ENCODE data around the gene LHPP. TPM values are rescaled to one million over a fixed set of nuclear protein-coding genes. Genes with fewer than 3 reads are reported as not detected.

The LHPP gene
- total RNA-seq, 2 donors from 2014 or later, result 4.4 to 6.1 TPM

DNA sequence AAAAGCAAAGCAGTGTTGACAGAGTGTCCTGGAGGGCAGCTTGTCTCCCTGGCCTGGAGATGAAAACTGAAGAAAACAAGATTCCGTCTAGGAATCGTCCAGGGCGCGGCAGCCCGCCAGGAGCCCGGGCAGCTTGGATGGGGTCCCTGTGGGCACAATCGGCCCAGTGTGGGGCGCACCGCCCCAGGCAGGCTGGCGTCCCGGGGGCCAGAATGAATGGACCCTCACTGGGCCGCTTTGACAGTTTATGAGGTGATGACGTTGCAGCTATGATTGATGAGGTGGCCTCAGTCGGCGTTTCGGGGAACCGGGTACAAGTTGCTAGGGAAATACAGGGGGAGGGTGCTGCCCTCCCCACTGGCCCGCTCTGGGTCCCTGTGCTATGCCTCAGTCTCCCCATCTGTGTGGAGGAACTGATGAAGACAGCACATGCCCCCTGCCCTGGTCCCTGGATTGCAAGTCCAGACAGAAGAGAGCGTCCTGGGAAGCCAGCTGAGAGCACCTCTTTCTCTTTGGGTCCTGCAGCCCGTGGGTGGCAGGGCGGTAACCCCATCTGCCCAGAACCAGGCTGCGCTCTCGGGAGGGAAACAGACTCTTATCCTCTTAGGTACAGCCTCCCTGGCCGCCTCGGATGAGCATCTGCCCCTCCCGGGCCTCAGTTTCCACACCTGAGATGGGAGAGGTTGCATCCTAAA lies 131.3 kb downstream of the LHPP start:
- Mint-ChIP-seq H3K27me3 (no peaks in the 10 kb centered on the region), H3K9me3 (peaks cover 5% of the 10 kb centered on the region), H3K4me3 (no peak overlapping the region), H3K36me3 (no peaks in the 10 kb centered on the region), H3K4me1 (ENCODE audit: low read depth in 2 of 2) (peaks cover 0 to 2% of the 10 kb centered on the region in 2 donors), H3K27ac (no peak overlapping the region)
- DNase-seq (ENCODE audit: low spot score) (peak; percentile 53), ATAC-seq (no peak)

DNA sequence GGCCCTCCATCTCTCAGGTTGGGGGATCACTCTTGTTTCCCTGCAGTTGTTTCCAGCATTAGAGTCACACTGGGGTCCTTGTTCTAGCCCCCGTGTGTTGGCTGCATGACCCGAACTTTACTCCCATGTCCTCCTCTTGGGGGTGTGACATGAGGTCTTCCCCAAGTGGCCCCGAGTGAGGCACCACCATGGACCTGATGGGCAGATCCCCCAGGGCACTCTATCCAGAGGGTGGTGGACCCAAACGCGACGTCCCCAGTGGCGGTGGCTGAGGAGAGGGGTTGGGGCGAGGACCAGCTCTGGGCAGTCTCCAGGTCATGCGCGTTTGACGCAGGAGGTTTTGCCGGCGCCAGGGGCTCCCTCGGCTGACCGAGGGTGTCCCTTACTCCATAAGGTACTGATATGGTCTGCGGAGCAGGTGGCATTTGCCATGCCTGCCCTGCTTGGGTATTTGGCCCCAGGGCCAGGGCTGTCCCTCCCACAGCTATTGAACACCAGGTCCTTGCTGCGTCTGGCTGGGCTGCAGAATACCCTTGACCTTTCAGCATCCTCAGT lies 131.9 kb downstream of the LHPP start:
- Mint-ChIP-seq H3K27me3 (no peaks in the 10 kb centered on the region), H3K9me3 (peaks cover 5% of the 10 kb centered on the region), H3K4me1 (ENCODE audit: low read depth in 2 of 2) (peaks cover 1 to 4% of the 10 kb centered on the region in 2 donors), H3K4me3 (no peak overlapping the region), H3K27ac (no peak overlapping the region), H3K36me3 (no peaks in the 10 kb centered on the region)
- peak; percentile 59 for DNase-seq (ENCODE audit: low spot score)
- ATAC-seq, result no peak

DNA sequence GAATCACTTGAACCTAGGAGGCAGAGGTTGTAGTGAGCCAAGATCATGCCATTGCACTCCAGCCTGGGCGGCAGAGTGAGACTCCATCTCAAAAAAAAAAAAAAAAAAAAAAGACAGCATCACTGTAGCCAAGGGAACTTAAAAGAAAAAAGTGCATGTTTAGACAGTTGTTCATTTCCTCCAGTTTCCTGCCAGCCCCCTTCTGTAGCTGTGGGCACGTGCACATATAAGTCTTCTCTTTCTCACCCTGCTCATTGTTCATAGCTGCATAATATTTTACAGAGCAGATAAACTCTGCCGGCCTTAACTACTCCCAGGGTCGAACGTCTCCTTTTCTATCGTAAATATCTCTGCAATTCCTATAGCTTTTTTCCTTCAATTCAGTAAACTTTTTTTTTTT lies 132.6 kb downstream of the LHPP start:
- DNase-seq (ENCODE audit: low spot score) (no peak), ATAC-seq (no peak)
- H3K36me3 Mint-ChIP-seq, result no peaks in the 10 kb centered on the region
- no peak overlapping the region for H3K4me3 Mint-ChIP-seq
- peaks cover 5% of the 10 kb centered on the region for H3K9me3 Mint-ChIP-seq
- H3K27ac Mint-ChIP-seq, result no peak overlapping the region
- H3K27me3 Mint-ChIP-seq, result no peaks in the 10 kb centered on the region
- peaks cover 6 to 8% of the 10 kb centered on the region in 2 donors for H3K4me1 Mint-ChIP-seq (ENCODE audit: low read depth in 2 of 2)

DNA sequence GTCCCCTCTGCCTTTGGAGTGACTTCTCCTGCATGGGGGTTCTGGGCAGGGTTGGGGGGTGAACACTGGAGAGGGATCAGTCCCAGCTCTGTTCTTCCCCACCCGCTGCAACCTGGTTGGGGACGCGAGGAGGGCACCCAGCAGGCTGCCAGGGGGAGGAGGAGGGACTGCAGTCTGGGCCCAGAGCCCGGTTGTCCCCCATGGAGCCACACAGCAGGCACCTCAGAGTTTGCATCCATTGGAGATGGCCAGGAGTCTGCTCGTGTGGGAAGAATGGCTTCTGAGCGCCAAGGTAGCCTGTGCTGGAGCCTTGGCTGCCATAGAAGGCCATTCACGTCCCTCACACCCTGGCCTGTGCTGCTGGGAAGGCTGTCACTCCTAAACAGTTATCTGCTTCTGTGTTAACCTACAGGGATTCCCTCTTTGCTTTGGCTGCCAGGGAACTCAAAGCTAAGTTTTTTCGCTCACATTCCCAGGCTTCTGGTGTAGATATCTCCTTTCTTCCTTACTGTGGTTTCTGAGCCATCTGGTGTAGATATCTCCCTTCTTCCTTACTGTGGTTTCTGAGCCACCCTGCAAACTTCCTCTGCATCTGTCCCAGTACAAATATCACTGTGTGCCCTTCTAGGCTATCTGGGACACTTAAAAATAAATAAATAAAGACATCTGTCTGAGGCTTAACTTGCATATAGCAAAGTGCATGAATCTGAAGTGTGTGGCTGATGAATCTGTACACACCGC lies 133.7 kb downstream of the LHPP start:
- Mint-ChIP-seq H3K4me1 (ENCODE audit: low read depth in 2 of 2) (peaks cover 6 to 8% of the 10 kb centered on the region in 2 donors), H3K4me3 (no peak overlapping the region), H3K36me3 (no peaks in the 10 kb centered on the region), H3K9me3 (peaks cover 5% of the 10 kb centered on the region), H3K27me3 (no peaks in the 10 kb centered on the region), H3K27ac (peak overlapping the region in 1 of 2 donors; percentile 65)
- no peak for ATAC-seq
- peak; percentile 54 for DNase-seq (ENCODE audit: low spot score)

DNA sequence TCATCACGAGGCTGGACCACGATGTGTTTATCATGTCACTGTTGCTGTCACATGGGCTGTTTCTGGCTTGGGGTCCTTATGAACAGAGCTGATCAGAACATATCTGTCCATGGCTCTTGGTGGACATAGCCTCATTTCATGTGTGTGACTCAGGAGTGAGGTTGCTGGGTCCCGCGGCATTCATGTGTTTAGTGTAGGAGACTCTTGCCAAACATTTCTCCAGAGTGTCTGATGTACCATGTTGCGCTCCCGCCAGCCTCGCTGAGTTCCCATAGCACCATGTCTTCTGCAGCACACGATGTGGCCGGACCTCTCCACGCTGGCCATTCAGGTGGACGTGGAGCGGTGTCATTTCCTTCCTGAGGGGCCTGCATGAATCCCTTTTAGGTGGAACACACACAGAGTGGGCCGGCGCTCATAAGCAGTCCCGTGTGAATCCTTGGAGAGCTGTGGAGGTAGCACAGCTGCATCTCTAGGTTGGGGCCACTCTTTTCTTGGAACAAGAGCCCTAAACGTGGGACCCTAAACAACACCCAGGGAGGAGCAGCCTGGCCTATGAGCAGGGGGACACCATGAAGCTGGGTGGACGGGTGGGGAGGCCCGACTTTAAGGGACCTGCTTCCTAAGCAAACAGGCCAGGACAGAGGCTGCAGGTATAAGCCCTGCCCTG lies 134.6 kb downstream of the LHPP start:
- Mint-ChIP-seq H3K27me3 (no peaks in the 10 kb centered on the region), H3K36me3 (no peaks in the 10 kb centered on the region), H3K4me3 (no peak overlapping the region), H3K27ac (peak overlapping the region in 1 of 2 donors; percentile 65), H3K9me3 (peaks cover 5% of the 10 kb centered on the region), H3K4me1 (ENCODE audit: low read depth in 2 of 2) (peaks cover 6 to 8% of the 10 kb centered on the region in 2 donors)
- DNase-seq (ENCODE audit: low spot score) (peak; percentile 31), ATAC-seq (no peak)

DNA sequence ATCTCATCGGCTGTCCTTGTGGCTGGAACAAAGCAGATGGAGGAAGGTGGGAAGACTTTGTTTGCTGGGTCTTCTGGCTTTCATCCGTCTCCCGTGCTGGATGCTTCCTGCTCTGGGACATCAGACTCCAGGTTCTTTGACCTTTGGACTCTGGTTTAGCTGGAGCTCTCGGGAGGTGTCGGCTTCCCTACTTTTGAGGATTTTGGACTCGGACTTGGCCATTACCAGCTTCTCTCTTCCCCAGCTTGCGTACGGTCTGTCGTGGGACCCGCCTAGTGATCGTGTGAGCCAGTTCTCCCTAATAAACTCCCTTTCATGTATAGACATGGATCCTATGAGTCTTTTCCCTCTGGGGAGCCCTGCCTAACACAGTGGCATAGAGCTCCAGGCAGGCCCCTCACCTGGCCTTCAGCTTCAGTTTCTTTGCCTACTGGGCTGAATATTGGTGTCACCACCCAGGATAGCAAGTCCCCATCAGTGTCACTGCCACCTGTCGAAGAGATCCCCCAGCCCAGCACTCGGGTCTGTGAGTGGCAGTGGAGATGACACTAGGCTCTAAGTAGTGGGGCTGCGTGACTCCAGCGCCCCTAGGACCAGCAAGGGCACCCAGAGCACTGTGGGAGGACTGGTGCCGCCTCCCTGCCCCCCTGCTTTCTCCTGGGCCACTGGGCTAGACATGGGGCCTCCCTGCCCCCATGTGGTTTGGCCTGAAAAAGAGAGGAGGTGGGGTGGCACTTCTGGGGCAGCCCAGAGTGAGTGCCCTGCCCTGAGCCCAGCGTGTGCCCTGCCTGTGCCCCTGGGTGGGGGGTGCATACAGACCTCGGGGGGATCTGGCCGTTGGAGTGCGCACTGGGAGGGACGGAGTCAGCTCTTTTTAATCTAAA lies 135.6 kb downstream of the LHPP start:
- no peaks in the 10 kb centered on the region for H3K9me3 Mint-ChIP-seq
- ATAC-seq, result no peak

DNA sequence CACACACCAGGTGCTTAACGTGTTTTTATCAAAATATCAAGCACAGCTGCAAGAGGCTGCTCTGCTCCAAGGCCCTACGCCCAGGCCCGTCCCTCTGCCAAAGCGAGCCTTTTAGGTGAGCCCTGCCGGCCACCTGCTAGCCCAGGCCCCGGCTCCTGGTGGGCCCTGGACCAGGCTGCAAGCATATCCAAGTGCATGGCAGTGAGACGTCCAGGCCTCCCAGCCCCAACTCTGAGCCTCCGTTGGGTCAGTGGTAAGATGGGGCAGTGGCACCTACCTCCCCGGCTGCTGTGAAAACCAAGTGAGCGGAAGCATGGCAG lies 136.2 kb downstream of the LHPP start:
- no peaks in the 10 kb centered on the region for H3K9me3 Mint-ChIP-seq
- peaks cover 6 to 8% of the 10 kb centered on the region in 2 donors for H3K4me1 Mint-ChIP-seq (ENCODE audit: low read depth in 2 of 2)
- no peaks in the 10 kb centered on the region for H3K36me3 Mint-ChIP-seq
- peak; percentile 35 for DNase-seq (ENCODE audit: low spot score)
- no peak for ATAC-seq
- H3K4me3 Mint-ChIP-seq, result no peak overlapping the region
- H3K27me3 Mint-ChIP-seq, result no peaks in the 10 kb centered on the region
- no peak overlapping the region for H3K27ac Mint-ChIP-seq

More for the DNA sequence above, 135.6 kb downstream of the LHPP start:
- peak; percentile 48 for DNase-seq (ENCODE audit: low spot score)
- Mint-ChIP-seq H3K27ac (no peak overlapping the region), H3K27me3 (no peaks in the 10 kb centered on the region), H3K4me3 (no peak overlapping the region), H3K4me1 (ENCODE audit: low read depth in 2 of 2) (peaks cover 6 to 8% of the 10 kb centered on the region in 2 donors), H3K36me3 (no peaks in the 10 kb centered on the region)

DNA sequence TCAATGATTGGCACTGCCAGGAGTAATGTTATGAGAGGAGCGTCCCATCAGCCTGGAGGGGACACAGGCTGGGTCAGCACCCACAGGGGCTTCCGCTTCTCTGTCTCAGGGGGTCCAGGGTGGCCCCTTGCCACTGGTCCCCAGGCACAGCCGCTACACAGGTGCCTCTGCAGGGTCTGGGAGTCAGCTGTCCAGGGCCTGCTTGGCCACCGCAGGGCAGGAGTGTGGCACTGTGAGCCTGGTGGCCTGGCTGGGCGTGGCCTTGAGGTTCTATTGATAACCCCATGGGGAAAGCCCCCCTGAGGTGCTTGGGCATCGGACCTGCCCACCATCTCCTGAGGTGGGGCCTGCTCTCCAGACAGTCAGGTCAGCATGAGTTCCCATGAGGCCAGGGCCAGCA lies 136.6 kb downstream of the LHPP start:
- Mint-ChIP-seq H3K4me3 (no peak overlapping the region), H3K27ac (no peak overlapping the region)

DNA sequence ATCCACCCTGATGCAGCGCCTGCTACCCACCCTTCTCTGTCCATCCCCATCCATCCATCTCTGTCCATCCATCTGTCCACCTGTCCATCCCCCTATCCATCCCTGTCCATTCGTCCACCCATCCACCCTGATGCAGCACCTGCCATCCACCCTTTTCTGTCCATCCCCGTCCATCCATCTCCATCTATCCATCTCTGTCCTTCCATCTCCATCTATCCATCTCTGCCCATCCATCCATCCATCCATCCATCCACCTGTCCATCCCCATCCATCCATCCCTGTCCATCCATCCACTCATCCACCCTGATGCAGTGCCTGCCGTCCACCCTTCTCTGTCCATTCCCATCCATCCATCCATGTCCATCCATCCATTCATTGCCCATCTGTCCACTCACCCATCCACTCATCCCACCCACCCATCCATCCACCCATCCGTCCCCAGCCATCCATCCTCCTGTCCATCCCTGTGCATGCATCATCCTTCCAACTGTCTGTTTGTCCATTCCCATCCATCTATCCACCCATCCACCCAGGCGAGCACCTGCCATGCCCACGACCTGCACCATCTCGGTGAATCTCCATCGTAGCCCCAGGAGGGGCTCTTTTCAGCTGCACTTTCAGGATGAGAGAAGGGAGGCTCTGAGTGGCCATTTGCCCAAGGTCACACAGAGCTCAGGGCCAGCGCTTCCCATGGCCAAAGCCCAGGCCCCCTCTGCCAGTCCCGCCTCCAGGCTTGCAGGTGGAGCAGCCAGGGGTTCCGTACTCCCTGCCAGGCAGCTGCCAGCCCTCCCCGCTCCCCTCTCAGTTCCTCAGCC lies 137.4 kb downstream of the LHPP start:
- ATAC-seq, result no peak
- Mint-ChIP-seq H3K4me1 (ENCODE audit: low read depth in 2 of 2) (peaks cover 6 to 8% of the 10 kb centered on the region in 2 donors), H3K27ac (no peak overlapping the region), H3K27me3 (no peaks in the 10 kb centered on the region), H3K36me3 (no peaks in the 10 kb centered on the region), H3K9me3 (no peaks in the 10 kb centered on the region), H3K4me3 (no peak overlapping the region)
- no peak for DNase-seq (ENCODE audit: low spot score)

More for the DNA sequence above, 136.6 kb downstream of the LHPP start:
- ATAC-seq (no peak), DNase-seq (ENCODE audit: low spot score) (peak; percentile 44)
- Mint-ChIP-seq H3K4me1 (ENCODE audit: low read depth in 2 of 2) (peaks cover 6 to 8% of the 10 kb centered on the region in 2 donors), H3K36me3 (no peaks in the 10 kb centered on the region), H3K27me3 (no peaks in the 10 kb centered on the region), H3K9me3 (no peaks in the 10 kb centered on the region)

DNA sequence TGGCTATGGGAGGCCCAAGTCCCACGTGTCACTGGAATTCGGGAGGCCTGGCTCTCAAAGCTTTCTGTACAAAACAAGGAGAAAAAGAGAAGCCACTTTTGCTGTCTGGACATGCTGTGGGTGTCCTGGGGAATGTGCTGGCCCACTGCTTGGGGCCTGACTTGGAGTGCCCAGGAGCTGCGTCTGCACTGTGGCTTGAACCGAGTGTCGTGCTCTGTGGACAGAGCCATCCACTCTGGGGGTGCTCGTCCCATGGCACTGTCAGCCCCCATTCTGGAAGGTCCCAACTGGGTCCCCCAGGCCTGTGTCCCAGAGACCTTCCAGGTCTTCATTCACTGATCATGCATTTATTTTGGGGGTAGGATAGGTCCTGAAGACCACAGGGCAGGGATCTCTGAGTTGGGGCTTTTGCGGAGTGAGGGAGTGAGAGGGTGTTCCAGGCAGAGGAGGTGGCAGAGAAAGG lies 138.0 kb downstream of the LHPP start:
- Mint-ChIP-seq H3K4me1 (ENCODE audit: low read depth in 2 of 2) (peaks cover 6 to 8% of the 10 kb centered on the region in 2 donors), H3K27me3 (no peaks in the 10 kb centered on the region), H3K27ac (no peak overlapping the region), H3K4me3 (no peak overlapping the region), H3K36me3 (no peaks in the 10 kb centered on the region), H3K9me3 (no peaks in the 10 kb centered on the region)
- ATAC-seq (no peak), DNase-seq (ENCODE audit: low spot score) (no peak)

DNA sequence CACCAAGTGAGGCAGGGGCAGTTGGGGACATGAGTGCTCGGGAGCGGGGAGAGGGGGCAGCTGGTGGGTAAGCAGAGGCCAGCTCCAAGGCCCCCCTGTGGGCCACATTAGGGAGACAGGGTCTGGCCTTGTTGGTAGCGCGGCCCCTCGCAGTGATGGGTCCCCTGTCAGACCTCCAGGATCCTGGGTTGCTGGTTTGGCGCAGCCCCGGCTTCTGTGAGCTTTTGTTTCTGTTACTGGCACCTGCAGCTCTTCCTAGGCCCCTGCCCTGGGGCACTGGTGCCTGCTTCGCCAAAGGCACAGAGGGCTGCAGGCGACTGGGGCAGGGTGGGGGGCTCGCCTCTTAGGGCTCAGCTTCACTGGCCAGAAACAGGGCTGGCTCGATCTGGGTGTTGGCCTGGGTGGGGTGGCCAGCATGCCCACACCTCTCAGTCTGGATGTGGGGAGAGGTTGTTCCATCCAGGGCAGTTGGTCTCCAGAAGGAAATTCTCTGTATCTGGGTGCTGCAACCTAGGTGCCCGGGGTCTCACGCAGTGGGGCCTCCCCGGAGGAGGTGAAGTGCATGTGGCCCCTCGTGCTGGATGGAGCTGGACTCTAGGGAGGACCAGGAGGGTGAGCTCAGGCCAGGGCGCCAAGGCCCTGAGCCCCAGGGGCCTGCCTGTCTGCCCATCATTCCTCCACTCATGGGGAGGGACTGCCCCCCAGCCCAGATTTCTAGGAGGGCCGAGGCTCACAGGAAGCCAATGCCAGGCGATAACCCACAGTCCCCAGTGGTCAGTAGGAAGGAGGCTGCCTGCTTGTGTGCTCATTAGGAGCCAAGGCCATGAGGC lies 138.6 kb downstream of the LHPP start:
- Mint-ChIP-seq H3K36me3 (no peaks in the 10 kb centered on the region), H3K4me3 (no peak overlapping the region), H3K27ac (no peak overlapping the region), H3K4me1 (ENCODE audit: low read depth in 2 of 2) (peaks cover 5 to 6% of the 10 kb centered on the region in 2 donors), H3K9me3 (no peaks in the 10 kb centered on the region), H3K27me3 (no peaks in the 10 kb centered on the region)
- DNase-seq (ENCODE audit: low spot score), result peak; percentile 37
- no peak for ATAC-seq

DNA sequence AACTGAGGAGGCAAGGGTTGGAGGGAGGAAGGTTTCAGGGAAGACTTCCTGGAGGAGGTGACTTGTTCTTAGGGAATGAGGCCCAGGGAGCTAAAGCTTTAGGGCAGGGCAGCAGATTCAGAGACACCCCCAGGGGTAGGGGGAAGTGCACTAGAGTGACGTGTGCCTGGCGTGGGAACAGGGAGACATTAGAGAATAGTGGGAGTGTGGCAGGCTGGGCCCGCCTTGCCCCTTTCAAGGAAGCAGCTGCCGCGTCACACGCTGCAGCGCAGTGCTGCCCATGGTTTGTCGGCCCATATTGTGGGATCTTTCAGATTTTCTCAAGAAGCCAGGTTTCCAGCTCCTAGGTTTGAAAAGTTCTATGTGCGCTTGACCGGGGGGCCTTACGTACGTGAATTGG lies 139.4 kb downstream of the LHPP start:
- Mint-ChIP-seq H3K27me3 (no peaks in the 10 kb centered on the region), H3K36me3 (no peaks in the 10 kb centered on the region), H3K4me1 (ENCODE audit: low read depth in 2 of 2) (peaks cover 5 to 6% of the 10 kb centered on the region in 2 donors), H3K27ac (no peak overlapping the region), H3K9me3 (no peaks in the 10 kb centered on the region), H3K4me3 (no peak overlapping the region)
- ATAC-seq, result no peak
- DNase-seq (ENCODE audit: low spot score), result peak; percentile 50
